PC-3 (cell line): ENCODE data around the gene GOLGA1. TPM values are rescaled to one million over a fixed set of nuclear protein-coding genes. Genes with fewer than 3 reads are reported as not detected.
"Not testable (repeated sequence)": the region's sequence is repeated elsewhere in the genome, so short reads cannot be mapped to it uniquely, and the experiment has no call there.

ENCODE experiments used
- ATAC-seq: fragments of 200-7000 bp; cut with Tn5 transposase; 2 replicates; pipeline ENCODE4 v1.9.1; 2020; ENCODE audit warnings: mild to moderate bottlenecking, moderate library complexity
- BruUV-seq: library from RNA; stranded (reverse); fragments of 400-500 nt; replicated peaks from 2 replicates; lab custom pipeline; 2021; lab: Mats Ljungman, UMichigan
- CTCF ChIA-PET: fragments of 300-600 bp; sonication (Branson Sonifier 250); formaldehyde crosslinking; loops from one replicate; lab custom pipeline; 2022; ENCODE audit warnings: antibody characterized with exemption; lab: Charles Lee
- POLR2A ChIA-PET: fragments of 300-600 bp; sonication (Branson Sonifier 250); formaldehyde crosslinking; loops from one replicate; lab custom pipeline; 2022; ENCODE audit warnings: antibody characterized with exemption; ENCODE audit not compliant: unreplicated experiment; lab: Charles Lee
- DNase-seq: peaks from one replicate; pipeline ENCODE4 v3.0.0-alpha.2; 2015
- H2AFZ ChIP-seq: fragments of 300-600 bp; sonication (generic); 2 replicates; pipeline ENCODE4 v1.6.0; 2016; ENCODE audit warnings: antibody characterized with exemption, low read length
- H3F3A ChIP-seq: fragments of 300-600 bp; sonication (generic); one replicate; pipeline ENCODE4 v1.6.0; 2017; ENCODE audit warnings: antibody characterized with exemption, low read length, control low read depth, mild to moderate bottlenecking; ENCODE audit not compliant: unreplicated experiment
- H3K27ac ChIP-seq: fragments of 300-600 bp; sonication (generic); 2 replicates; pipeline ENCODE4 v1.5.1; 2016; ENCODE audit warnings: mild to moderate bottlenecking, low read length
- H3K27me3 ChIP-seq: fragments of 300-600 bp; sonication (generic); 2 replicates; pipeline ENCODE4 v1.6.1; 2016; ENCODE audit warnings: low read length, mixed read lengths
- H3K36me3 ChIP-seq: fragments of 300-600 bp; sonication (generic); 2 replicates; pipeline ENCODE4 v1.6.1; 2016; ENCODE audit warnings: low read depth, mixed run types, low read length, mixed read lengths
- H3K4me1 ChIP-seq: fragments of 300-600 bp; sonication (generic); 2 replicates; pipeline ENCODE4 v1.5.1; 2016; ENCODE audit warnings: low read length; ENCODE audit not compliant: insufficient read depth
- H3K4me2 ChIP-seq: fragments of 300-600 bp; sonication (generic); 2 replicates; pipeline ENCODE4 v1.6.0; 2016; ENCODE audit warnings: low read length
- H3K4me3 ChIP-seq: fragments of 300-600 bp; sonication (generic); 2 replicates; pipeline ENCODE4 v1.5.1; 2016; ENCODE audit warnings: mild to moderate bottlenecking, low read length, mixed read lengths
- H3K79me2 ChIP-seq: fragments of 300-600 bp; sonication (generic); 2 replicates; pipeline ENCODE4 v1.6.1; 2017; ENCODE audit warnings: low read length, mixed read lengths
- H3K9ac ChIP-seq: fragments of 300-600 bp; sonication (generic); 2 replicates; pipeline ENCODE4 v1.6.0; 2016; ENCODE audit warnings: mild to moderate bottlenecking, low read length
- H3K9me2 ChIP-seq: fragments of 300-600 bp; sonication (generic); replicated peaks from 2 replicates; pipeline ENCODE4 v1.6.1; 2016; ENCODE audit warnings: mixed run types, low read length, mixed read lengths
- H3K9me3 ChIP-seq: fragments of 300-600 bp; sonication (generic); 2 replicates; pipeline ENCODE4 v1.6.1; 2016; ENCODE audit warnings: low read length, mixed read lengths
- H4K20me1 ChIP-seq: fragments of 300-600 bp; sonication (generic); 2 replicates; pipeline ENCODE4 v1.6.1; 2016; ENCODE audit warnings: low read length, mixed read lengths
- EZH2 ChIP-seq: fragments of 300-600 bp; sonication (generic); IDR thresholded peaks from one replicate; pipeline ENCODE4 v1.6.1; 2017; ENCODE audit warnings: antibody characterized with exemption, mild to moderate bottlenecking, low read length; ENCODE audit not compliant: unreplicated experiment
- EZH2phosphoT487 ChIP-seq: fragments of 300-600 bp; sonication (generic); IDR thresholded peaks from 2 replicates; pipeline ENCODE4 v1.6.1; 2018; ENCODE audit warnings: mild to moderate bottlenecking, antibody characterized with exemption, low read length, borderline replicate concordance
- intact Hi-C: fragments of 100-400 bp; cut with micrococcal nuclease; formaldehyde crosslinking; loops from 2 replicates; pipeline ENCODE4 v1.9.0; 2023
- total RNA-seq: library from RNA; depleted of rRNA; stranded (reverse); fragments of >200 nt; gene quantifications from 2 replicates; pipeline ENCODE4 v1.2.3, GENCODE V29; 2014
- TF ChIP-seq, protein P1 (sequence below): fragments of 300-600 bp; sonication (generic); conservative IDR thresholded peaks from 2 replicates; pipeline ENCODE4 v1.5.1; 2017; ENCODE audit warnings: antibody characterized with exemption, low read depth, mild to moderate bottlenecking, low read length

GOLGA1 gene
- total RNA-seq, 1 experiment from 2014 or later, result 8.6 TPM

DNA sequence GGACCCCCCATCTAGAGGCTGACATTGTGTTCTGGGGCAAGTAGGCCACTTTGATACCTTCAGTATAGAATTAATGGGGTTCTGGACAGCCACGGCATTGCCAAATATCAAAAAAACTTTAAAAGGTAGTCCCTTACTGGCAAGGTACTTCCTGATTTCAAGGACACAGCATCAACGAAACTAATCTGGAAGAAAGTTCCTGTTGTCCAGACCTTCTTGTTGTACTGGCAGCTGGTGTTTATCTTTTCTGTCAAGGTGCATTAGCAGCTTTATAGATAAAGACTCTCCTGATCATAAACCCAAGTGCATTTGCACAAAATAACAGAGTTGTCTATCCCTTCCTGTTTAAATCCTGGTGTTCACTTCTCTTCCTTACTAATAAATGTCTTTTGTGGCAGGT is 23.7 kb upstream of the GOLGA1 start:
- Histone ChIP-seq H3K27me3 (no peaks in the 10 kb centered on the region), H3K36me3 (no peaks in the 10 kb centered on the region), H3K27ac (no peak overlapping the region), H4K20me1 (no peaks in the 10 kb centered on the region), H3K4me3 (no peak overlapping the region), H3K4me2 (no peak overlapping the region), H3F3A (no peaks in the 10 kb centered on the region), H3K9me3 (no peaks in the 10 kb centered on the region), H3K4me1 (no peaks in the 10 kb centered on the region), H3K9ac (no peak overlapping the region), H3K9me2 (no peaks in the 10 kb centered on the region), H3K79me2 (no peaks in the 10 kb centered on the region), H2AFZ (no peak overlapping the region)
- ChIA-PET CTCF (no interaction called here), POLR2A (no interaction called here)
- no peak for DNase-seq
- no TSS peak for BruUV-seq
- TF ChIP-seq EZH2phosphoT487 (no peak), EZH2 (no peak)
- TF ChIP-seq, protein P1, sequence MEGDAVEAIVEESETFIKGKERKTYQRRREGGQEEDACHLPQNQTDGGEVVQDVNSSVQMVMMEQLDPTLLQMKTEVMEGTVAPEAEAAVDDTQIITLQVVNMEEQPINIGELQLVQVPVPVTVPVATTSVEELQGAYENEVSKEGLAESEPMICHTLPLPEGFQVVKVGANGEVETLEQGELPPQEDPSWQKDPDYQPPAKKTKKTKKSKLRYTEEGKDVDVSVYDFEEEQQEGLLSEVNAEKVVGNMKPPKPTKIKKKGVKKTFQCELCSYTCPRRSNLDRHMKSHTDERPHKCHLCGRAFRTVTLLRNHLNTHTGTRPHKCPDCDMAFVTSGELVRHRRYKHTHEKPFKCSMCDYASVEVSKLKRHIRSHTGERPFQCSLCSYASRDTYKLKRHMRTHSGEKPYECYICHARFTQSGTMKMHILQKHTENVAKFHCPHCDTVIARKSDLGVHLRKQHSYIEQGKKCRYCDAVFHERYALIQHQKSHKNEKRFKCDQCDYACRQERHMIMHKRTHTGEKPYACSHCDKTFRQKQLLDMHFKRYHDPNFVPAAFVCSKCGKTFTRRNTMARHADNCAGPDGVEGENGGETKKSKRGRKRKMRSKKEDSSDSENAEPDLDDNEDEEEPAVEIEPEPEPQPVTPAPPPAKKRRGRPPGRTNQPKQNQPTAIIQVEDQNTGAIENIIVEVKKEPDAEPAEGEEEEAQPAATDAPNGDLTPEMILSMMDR, result no peak
- no peak for ATAC-seq
- intact Hi-C loops, result no loop called here

DNA sequence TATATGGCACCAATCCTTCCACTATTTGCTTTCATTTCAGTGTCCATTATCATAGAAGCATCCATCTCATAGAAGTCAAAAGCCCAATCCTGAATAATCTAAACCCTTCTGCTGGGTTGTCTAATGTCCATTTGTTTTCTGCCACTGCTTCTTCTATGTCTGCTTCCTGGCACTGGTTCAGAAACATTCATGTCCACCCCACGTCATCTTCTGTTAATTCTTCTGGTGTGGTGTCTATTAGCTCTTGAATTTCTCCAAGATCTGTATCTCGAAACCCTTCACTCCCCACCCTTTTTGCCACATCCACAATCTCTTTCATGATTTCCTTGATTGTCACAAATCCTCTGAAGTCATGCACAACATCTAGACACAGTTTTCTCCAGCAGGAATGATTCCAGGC is 23.2 kb upstream of the GOLGA1 start:
- no peak for TF ChIP-seq EZH2phosphoT487
- CTCF ChIA-PET, result no interaction called here
- Histone ChIP-seq H3K27me3 (no peaks in the 10 kb centered on the region), H4K20me1 (no peaks in the 10 kb centered on the region), H3K4me1 (no peaks in the 10 kb centered on the region), H3K27ac (no peak overlapping the region), H3K9me3 (no peaks in the 10 kb centered on the region), H3K9ac (no peak overlapping the region), H3K4me3 (no peak overlapping the region), H3K79me2 (no peaks in the 10 kb centered on the region), H3K9me2 (no peaks in the 10 kb centered on the region), H3F3A (no peaks in the 10 kb centered on the region), H3K36me3 (no peaks in the 10 kb centered on the region), H3K4me2 (no peak overlapping the region), H2AFZ (no peak overlapping the region)
- POLR2A ChIA-PET, result no interaction called here
- BruUV-seq, result no TSS peak
- DNase-seq, result no peak
- no peak for ATAC-seq
- intact Hi-C loops, result no loop called here

DNA sequence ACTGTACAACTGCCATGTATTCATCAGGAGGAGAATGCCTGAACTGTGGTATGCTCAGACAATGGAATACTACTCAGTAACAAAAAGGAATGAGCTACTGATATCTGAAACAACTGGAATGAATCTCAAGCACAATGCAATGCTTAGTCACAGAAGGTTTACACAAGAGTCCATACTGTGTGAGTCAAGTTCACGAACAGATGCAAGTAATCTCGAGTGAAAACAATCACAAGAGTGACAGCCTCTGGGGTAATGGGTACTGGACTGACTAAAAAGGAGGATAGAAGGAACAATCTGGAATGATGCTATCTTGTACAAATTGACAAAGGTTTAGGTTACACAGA is 19.5 kb upstream of the GOLGA1 start:
- no peak overlapping the region for H3K9ac ChIP-seq
- H2AFZ ChIP-seq, result no peak overlapping the region
- no peak overlapping the region for H3K4me3 ChIP-seq
- CTCF ChIA-PET, result no interaction called here
- intact Hi-C loops, result no loop called here
- H3K27me3 ChIP-seq, result no peaks in the 10 kb centered on the region
- H3K79me2 ChIP-seq, result no peaks in the 10 kb centered on the region
- H4K20me1 ChIP-seq, result no peaks in the 10 kb centered on the region
- TF ChIP-seq, protein P1, result no peak
- TF ChIP-seq EZH2phosphoT487, result no peak
- no peak for TF ChIP-seq EZH2
- H3K9me3 ChIP-seq, result no peaks in the 10 kb centered on the region
- no TSS peak for BruUV-seq
- ATAC-seq (no peak), DNase-seq (peak; percentile 24)
- H3K27ac ChIP-seq, result no peak overlapping the region
- no peaks in the 10 kb centered on the region for H3K36me3 ChIP-seq
- no peaks in the 10 kb centered on the region for H3K4me1 ChIP-seq
- H3K4me2 ChIP-seq, result no peak overlapping the region
- H3F3A ChIP-seq, result no peaks in the 10 kb centered on the region
- no peaks in the 10 kb centered on the region for H3K9me2 ChIP-seq
- POLR2A ChIA-PET, result no interaction called here

DNA sequence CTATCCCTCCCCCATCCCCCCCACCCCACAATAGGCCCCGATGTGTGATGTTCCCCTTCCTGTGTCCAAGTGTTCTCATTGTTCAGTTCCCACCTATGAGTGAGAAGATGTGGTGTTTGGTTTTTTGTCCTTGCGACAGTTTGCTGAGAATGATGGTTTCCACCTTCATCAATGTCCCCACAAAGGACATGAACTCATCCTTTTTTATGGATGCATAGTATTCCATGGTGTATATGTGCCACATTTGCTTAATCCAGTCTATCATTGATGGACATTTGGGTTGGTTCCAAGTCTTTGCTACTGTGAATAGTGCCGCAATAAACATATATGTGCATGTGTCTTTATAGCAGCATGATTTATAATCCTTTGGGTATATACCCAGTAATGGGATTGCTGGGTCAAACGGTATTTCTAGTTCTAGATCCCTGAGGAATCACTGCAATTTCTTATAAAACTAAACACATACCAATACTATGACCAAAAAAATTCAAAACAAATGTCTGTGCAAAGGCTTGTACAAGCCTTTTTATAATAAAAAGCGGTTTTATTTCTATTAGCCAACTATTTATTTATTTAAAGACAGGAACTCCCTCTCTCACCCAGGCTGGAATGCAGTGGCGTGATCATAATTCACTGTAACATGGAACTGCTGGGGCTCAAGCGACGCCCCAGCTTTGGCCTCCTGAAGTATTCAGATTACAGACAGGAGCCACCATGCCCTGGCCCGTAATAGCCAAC is 19.0 kb upstream of the GOLGA1 start:
- H3K9me2 ChIP-seq, H3K4me3 ChIP-seq, H3K4me1 ChIP-seq, DNase-seq, intact Hi-C loops, ATAC-seq, H3F3A ChIP-seq, CTCF ChIA-PET, H4K20me1 ChIP-seq, H3K9me3 ChIP-seq, H2AFZ ChIP-seq, H3K27me3 ChIP-seq, H3K36me3 ChIP-seq, H3K27ac ChIP-seq, H3K9ac ChIP-seq, BruUV-seq, POLR2A ChIA-PET, H3K79me2 ChIP-seq, H3K4me2 ChIP-seq: not testable (repeated sequence)
